Renal cortex interstitium (tissue), 15 donors: Measurements from ENCODE around the gene AMDHD2. TPM values are rescaled to one million over a fixed set of nuclear protein-coding genes. Genes with fewer than 3 reads are reported as not detected.

Experiments
- DNase-seq, 11 donors: peaks; one replicate each; pipeline ENCODE4 v3.0.0-alpha.2; 2013; ENCODE audit warnings: low read depth in 9 of 11, low spot score in 4 of 11; ENCODE audit errors: extremely low read depth in 1 of 11
- long read RNA-seq, 16 experiments: transcript quantifications; one replicate each; lab custom pipeline, GENCODE V29; 2026
- polyA plus RNA-seq, 3 donors: library from polyadenylated mRNA; unstranded; fragments of 120-200 nt; gene quantifications; one replicate each; pipeline ENCODE4 v1.2.1, GENCODE V29; 2013; ENCODE audit not compliant: insufficient read length in 3 of 3

Gene AMDHD2, protein sequence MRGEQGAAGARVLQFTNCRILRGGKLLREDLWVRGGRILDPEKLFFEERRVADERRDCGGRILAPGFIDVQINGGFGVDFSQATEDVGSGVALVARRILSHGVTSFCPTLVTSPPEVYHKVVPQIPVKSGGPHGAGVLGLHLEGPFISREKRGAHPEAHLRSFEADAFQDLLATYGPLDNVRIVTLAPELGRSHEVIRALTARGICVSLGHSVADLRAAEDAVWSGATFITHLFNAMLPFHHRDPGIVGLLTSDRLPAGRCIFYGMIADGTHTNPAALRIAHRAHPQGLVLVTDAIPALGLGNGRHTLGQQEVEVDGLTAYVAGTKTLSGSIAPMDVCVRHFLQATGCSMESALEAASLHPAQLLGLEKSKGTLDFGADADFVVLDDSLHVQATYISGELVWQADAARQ
- 10 to 100 TPM; 22.4 to 41.6 (median 33.2) TPM for polyA plus RNA-seq
- long read RNA-seq, donor 1, partial matches to known transcripts = 0 of 6 reads
- long read RNA-seq, donor 1, other reads (novel, unspliced or antisense) = 0 of 6 reads
- long read RNA-seq, donor 2, partial matches to known transcripts = 0 of 2 reads
- long read RNA-seq, donor 2, other reads (novel, unspliced or antisense) = 0 of 2 reads
- long read RNA-seq, donor 3, transcript AMDHD2-205 (2 exons, 859 nt) = major isoform, 5 of 9 reads
- long read RNA-seq, donor 3, partial matches to known transcripts = 0 of 9 reads
- long read RNA-seq, donor 3, other reads (novel, unspliced or antisense) = 0 of 9 reads
- long read RNA-seq, donor 4, partial matches to known transcripts = 0 of 8 reads
- long read RNA-seq, donor 4, other reads (novel, unspliced or antisense) = 0 of 8 reads
- long read RNA-seq, donor 5 = 0 reads
- long read RNA-seq, donor 6, partial matches to known transcripts = 0 of 3 reads
- long read RNA-seq, donor 6, other reads (novel, unspliced or antisense) = 0 of 3 reads
- long read RNA-seq, donor 7, partial matches to known transcripts = 0 of 4 reads
- long read RNA-seq, donor 7, other reads (novel, unspliced or antisense) = 0 of 4 reads
- long read RNA-seq, donor 8 = 0 reads
- long read RNA-seq, donor 9, partial matches to known transcripts = 0 of 4 reads
- long read RNA-seq, donor 9, other reads (novel, unspliced or antisense) = 0 of 4 reads
- long read RNA-seq, donor 10, partial matches to known transcripts = 0 of 5 reads
- long read RNA-seq, donor 10, other reads (novel, unspliced or antisense) = 0 of 5 reads
- long read RNA-seq, donor 11, partial matches to known transcripts = 0 of 6 reads
- long read RNA-seq, donor 11, other reads (novel, unspliced or antisense) = 0 of 6 reads
- long read RNA-seq, donor 12 = 0 reads
- long read RNA-seq, donor 13 = 0 reads
- long read RNA-seq, donor 14, partial matches to known transcripts = 0 of 1 reads
- long read RNA-seq, donor 14, other reads (novel, unspliced or antisense) = 0 of 1 reads
- long read RNA-seq, donor 15, partial matches to known transcripts = 0 of 5 reads
- long read RNA-seq, donor 15, other reads (novel, unspliced or antisense) = 0 of 5 reads
- long read RNA-seq, donor 16, transcript AMDHD2-201 (11 exons, 1,459 nt) = major isoform, 6 of 17 reads
- long read RNA-seq, donor 16, partial matches to known transcripts = 0 of 17 reads
- long read RNA-seq, donor 16, other reads (novel, unspliced or antisense) = 0 of 17 reads

GRCh38 chr16:2520097-2520783 lies at the start of gene AMDHD2:
AMDHD2 (plus strand) TSS chr16:2520371; CDS start chr16:2520459, 88 bp downstream.
- peak in 8 of 11 donors; percentile 68 to 87 (median 84) for DNase-seq

- DNase-seq = no peak
These were observed 49.6 kb upstream of the AMDHD2 start for GRCh38 chr16:2470603-2471015.

DNA sequence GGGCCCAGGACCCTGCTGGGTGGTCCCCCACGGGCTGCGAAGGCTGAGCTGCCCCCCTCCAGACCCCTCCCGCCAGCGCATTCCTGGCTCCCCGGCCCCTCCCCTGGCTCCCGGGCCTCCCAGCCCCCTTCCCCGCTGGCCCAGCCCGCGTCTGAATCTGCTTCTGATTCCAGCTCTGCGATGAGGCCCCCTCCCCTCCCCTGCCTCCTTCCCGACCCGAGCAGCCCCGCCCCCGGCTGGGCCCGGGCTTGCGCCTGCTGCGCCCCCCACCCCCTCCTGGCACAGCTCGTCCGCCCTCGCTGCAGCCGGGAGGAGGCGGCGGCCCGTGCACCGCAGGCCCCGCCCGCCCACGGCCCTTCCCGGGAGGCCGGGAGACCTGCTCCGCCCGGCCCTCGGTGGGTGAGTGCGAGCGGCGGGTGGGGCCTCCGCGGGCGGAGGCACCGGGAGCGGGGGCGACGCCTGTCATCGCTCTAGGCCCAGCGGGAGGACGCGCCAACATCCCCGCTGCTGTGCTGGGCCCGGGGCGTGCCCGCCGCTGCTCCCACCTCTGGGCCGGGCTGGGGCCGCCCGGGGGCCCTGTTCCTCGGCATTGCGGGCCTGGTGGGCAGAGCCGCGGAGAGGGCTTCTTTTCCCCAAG lies 49.0 kb upstream of the AMDHD2 start, which contains the start of gene NTN3:
Gene NTN3, plus strand, starts transcription at position 282 of the 637 bp plus-strand sequence. CDS start 405 bp downstream, outside the sequence.
- peak in 5 of 11 donors; percentile 54 to 70 (median 66) for DNase-seq

DNA sequence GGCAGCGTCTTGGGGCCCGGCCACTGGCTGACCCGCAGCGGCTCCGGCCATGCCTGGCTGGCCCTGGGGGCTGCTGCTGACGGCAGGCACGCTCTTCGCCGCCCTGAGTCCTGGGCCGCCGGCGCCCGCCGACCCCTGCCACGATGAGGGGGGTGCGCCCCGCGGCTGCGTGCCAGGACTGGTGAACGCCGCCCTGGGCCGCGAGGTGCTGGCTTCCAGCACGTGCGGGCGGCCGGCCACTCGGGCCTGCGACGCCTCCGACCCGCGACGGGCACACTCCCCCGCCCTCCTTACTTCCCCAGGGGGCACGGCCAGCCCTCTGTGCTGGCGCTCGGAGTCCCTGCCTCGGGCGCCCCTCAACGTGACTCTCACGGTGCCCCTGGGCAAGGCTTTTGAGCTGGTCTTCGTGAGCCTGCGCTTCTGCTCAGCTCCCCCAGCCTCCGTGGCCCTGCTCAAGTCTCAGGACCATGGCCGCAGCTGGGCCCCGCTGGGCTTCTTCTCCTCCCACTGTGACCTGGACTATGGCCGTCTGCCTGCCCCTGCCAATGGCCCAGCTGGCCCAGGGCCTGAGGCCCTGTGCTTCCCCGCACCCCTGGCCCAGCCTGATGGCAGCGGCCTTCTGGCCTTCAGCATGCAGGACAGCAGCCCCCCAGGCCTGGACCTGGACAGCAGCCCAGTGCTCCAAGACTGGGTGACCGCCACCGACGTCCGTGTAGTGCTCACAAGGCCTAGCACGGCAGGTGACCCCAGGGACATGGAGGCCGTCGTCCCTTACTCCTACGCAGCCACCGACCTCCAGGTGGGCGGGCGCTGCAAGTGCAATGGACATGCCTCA lies 48.3 kb upstream of the AMDHD2 start:
- no peak for DNase-seq

DNA sequence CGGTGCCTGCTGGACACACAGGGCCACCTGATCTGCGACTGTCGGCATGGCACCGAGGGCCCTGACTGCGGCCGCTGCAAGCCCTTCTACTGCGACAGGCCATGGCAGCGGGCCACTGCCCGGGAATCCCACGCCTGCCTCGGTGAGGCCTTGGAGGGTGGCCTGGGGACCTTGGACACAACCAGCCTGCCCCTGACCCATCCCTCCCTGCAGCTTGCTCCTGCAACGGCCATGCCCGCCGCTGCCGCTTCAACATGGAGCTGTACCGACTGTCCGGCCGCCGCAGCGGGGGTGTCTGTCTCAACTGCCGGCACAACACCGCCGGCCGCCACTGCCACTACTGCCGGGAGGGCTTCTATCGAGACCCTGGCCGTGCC lies 47.7 kb upstream of the AMDHD2 start:
- no peak for DNase-seq

- DNase-seq = no peak
These were observed 47.2 kb upstream of the AMDHD2 start for GRCh38 chr16:2472885-2473445.

DNA sequence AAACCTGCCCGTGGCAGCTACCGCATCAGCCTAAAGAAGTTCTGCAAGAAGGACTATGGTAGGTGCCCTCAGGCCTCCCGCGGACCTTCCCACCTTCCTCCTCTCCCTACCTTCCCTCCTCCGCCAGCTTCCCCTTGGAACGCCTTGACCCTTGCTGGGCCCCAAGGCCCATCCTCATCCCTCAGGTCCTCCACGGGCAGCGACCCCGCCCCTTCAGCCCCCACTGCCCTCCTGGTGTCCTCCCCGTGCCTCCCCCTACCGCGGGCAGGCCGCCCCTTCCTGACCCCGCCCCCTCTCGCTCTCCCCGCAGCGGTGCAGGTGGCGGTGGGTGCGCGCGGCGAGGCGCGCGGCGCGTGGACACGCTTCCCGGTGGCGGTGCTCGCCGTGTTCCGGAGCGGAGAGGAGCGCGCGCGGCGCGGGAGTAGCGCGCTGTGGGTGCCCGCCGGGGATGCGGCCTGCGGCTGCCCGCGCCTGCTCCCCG lies 46.7 kb upstream of the AMDHD2 start:
- DNase-seq = no peak

- no peak for DNase-seq
These were observed 45.9 kb upstream of the AMDHD2 start for GRCh38 chr16:2473999-2474876.

GRCh38 chr16:2474877-2475412 lies 45.2 kb upstream of the AMDHD2 start, which contains the start of gene TBC1D24:
TBC1D24 (plus strand) TSS chr16:2475127; CDS start chr16:2496149, 21,022 bp downstream.
- peak in 9 of 11 donors; percentile 61 to 87 (median 81) for DNase-seq

- DNase-seq = no peak
These were observed 44.5 kb upstream of the AMDHD2 start for GRCh38 chr16:2475413-2476344.

DNA sequence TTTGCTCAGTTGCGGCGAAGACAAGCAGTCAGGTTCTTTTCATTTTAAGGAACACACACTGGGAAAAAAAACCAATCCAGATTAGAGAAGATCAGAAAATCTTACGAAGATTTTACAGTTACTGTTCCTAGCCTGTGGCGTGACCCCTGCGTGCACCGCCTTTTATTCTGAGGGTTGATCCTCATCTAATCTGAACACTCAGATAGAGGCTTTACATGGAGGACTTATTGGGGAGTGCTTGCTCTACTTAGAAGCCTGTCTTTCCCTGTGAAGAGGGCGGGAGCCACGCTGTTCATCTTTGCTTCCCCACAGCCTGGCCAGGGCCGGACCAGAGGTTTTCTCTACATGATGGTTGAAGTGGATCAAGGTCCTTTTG lies 43.8 kb upstream of the AMDHD2 start:
- no peak for DNase-seq

GRCh38 chr16:2476741-2477140 lies 43.4 kb upstream of the AMDHD2 start:
- DNase-seq = no peak

DNA sequence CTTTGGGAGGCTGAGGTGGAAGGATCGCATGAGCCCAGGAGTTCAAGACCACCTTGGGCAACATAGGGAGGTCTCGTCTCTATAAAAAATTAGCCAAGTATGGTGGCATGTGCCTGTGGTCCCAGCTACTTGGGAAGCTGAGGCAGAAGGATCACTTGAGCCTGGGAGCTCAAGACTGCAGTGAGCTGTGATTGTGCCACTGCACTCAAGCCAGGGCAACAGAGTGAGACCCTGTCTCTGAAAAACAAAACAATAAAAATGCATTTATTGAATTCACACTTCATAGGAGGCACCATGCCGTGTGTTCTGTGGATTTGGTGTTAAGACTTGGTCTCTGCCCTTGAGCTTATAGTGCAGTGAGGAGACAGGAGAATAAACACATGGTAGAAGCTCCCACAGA lies 42.8 kb upstream of the AMDHD2 start:
- no peak for DNase-seq

- no peak for DNase-seq
These were observed 41.9 kb upstream of the AMDHD2 start for GRCh38 chr16:2478279-2478678.
